A549 (cell line): ENCODE results near the gene TMEM131. TPM values are rescaled to one million over a fixed set of nuclear protein-coding genes. Genes with fewer than 3 reads are reported as not detected.

Source experiments
- ATAC-seq, 2 experiments: fragments of 200-7000 bp in 1 of 2; fragments of >200 bp in 1 of 2; cut with Nextera tagmentation in 1 of 2; cut with Tn5 transposase in 1 of 2; 3 replicates each; pipeline versions ENCODE4 v1.8.0 to v1.9.1; 2018 to 2020; ENCODE audit warnings: mild to moderate bottlenecking in 1 of 2, moderate library complexity in 1 of 2
- CTCF ChIA-PET: fragments of 300-600 bp; sonication (Branson Sonifier 250); formaldehyde crosslinking; extraction: SDS; loops from one replicate; lab custom pipeline; 2021; ENCODE audit warnings: antibody characterized with exemption, inconsistent platforms; lab: Yijun Ruan, JAX
- POLR2A ChIA-PET: fragments of 350-600 bp; formaldehyde crosslinking; extraction: SDS; loops from one replicate; lab custom pipeline; 2021; ENCODE audit warnings: antibody characterized with exemption, inconsistent platforms; lab: Yijun Ruan, JAX
- DNase-seq, 2 experiments: peaks; one replicate each; pipeline versions ENCODE4 v3.0.0 to v3.0.0-alpha.2; 2011 to 2016; ENCODE audit warnings: low read depth in 1 of 2, low spot score in 1 of 2
- FAIRE-seq: peaks from 2 replicates; lab custom pipeline; 2011; peaks lifted over from hg19 to GRCh38; lab: Jason Lieb, UNC
- H3K27ac ChIP-seq, 2 experiments: fragments of >200 bp; sonication (Bioruptor Twin); formaldehyde crosslinking; 3 replicates each; pipeline ENCODE4 v1.5.1; 2016 to 2017
- H3K4me1 ChIP-seq: fragments of >200 bp; sonication (Bioruptor Twin); formaldehyde crosslinking; 3 replicates; pipeline ENCODE4 v1.6.1; 2016
- H3K4me2 ChIP-seq: fragments of >200 bp; sonication (Bioruptor Twin); formaldehyde crosslinking; 3 replicates; pipeline ENCODE4 v1.6.1; 2016
- H3K4me3 ChIP-seq: fragments of >200 bp; sonication (Bioruptor Twin); formaldehyde crosslinking; 3 replicates; pipeline ENCODE4 v1.5.1; 2016
- H3K9me3 ChIP-seq: fragments of >200 bp; sonication (Bioruptor Twin); formaldehyde crosslinking; 3 replicates; pipeline ENCODE4 v1.6.1; 2016
- CBX8 ChIP-seq: fragments of 200-600 bp; sonication (generic); IDR thresholded peaks from 2 replicates; pipeline ENCODE4 v1.6.1; 2016
- E2F6 ChIP-seq: IDR thresholded peaks from 2 replicates; pipeline ENCODE4 v1.6.1; 2012; ENCODE audit warnings: low read depth, borderline replicate concordance
- EHMT2 ChIP-seq: fragments of 200-600 bp; sonication (generic); IDR thresholded peaks from 2 replicates; pipeline ENCODE4 v1.6.1; 2016; ENCODE audit warnings: antibody characterized with exemption, low read depth, mild to moderate bottlenecking, moderate library complexity
- ELK1 ChIP-seq: fragments of 150-350 bp; IDR thresholded peaks from 2 replicates; pipeline ENCODE4 v1.6.1; 2014; ENCODE audit warnings: low read depth, mild to moderate bottlenecking, low read length
- FOSB ChIP-seq: fragments of 250-450 bp; sonication (Bioruptor Pico); IDR thresholded peaks from 2 replicates; pipeline ENCODE4 v1.5.0; 2020; ENCODE audit warnings: mild to moderate bottlenecking, moderate library complexity
- FOSL2 ChIP-seq, 2 experiments: fragments of 450-650 bp in 1 of 2; fragments of >200 bp in 1 of 2; sonication (Bioruptor Twin) in 1 of 2; formaldehyde crosslinking; IDR thresholded peaks; 2 replicates each; pipeline versions ENCODE4 v1.5.0 to v1.6.1; 2016 to 2020; ENCODE audit warnings: mild to moderate bottlenecking in 1 of 2, moderate library complexity in 1 of 2
- HOXB13 ChIP-seq: fragments of 250-450 bp; sonication (Bioruptor Pico); IDR thresholded peaks from 2 replicates; pipeline ENCODE4 v1.5.0; 2020; ENCODE audit warnings: low read depth, mild to moderate bottlenecking, moderate library complexity
- JUN ChIP-seq, 2 experiments: fragments of >200 bp; sonication (Bioruptor Twin); formaldehyde crosslinking; IDR thresholded peaks; 2 replicates in 1 of 2; 3 replicates in 1 of 2; pipeline ENCODE4 v1.6.1; 2016 to 2017
- MAFK ChIP-seq: fragments of 450-650 bp; IDR thresholded peaks from 2 replicates; pipeline ENCODE4 v1.6.1; 2014; ENCODE audit not compliant: partially characterized antibody
- MAX ChIP-seq: IDR thresholded peaks from 2 replicates; pipeline ENCODE4 v1.6.1; 2012
- MAZ ChIP-seq: fragments of 150-350 bp; IDR thresholded peaks from 2 replicates; pipeline ENCODE4 v1.6.1; 2014; ENCODE audit warnings: antibody characterized with exemption, low read depth, low read length, borderline replicate concordance
- MYC ChIP-seq: IDR thresholded peaks from 2 replicates; pipeline ENCODE4 v1.6.1; 2012; ENCODE audit warnings: mild to moderate bottlenecking, inconsistent platforms, low read length, improper control_type of control experiment, borderline replicate concordance
- NPAS2 ChIP-seq: fragments of 250-450 bp; sonication (Bioruptor Pico); IDR thresholded peaks from 2 replicates; pipeline ENCODE4 v1.8.0; 2022; ENCODE audit warnings: mild to moderate bottlenecking, moderate library complexity, borderline replicate concordance
- PHF8 ChIP-seq: fragments of 200-600 bp; sonication (generic); IDR thresholded peaks from 2 replicates; pipeline ENCODE4 v1.6.1; 2016; ENCODE audit warnings: low read depth, mild to moderate bottlenecking, antibody characterized with exemption, moderate library complexity, borderline replicate concordance
- SREBF2 ChIP-seq: fragments of 450-650 bp; IDR thresholded peaks from 2 replicates; pipeline ENCODE4 v1.6.1; 2014; ENCODE audit warnings: mild to moderate bottlenecking, moderate library complexity
- ZC3H11A ChIP-seq: fragments of 450-650 bp; IDR thresholded peaks from 2 replicates; pipeline ENCODE4 v1.6.1; 2014; ENCODE audit warnings: antibody characterized with exemption, mild to moderate bottlenecking
- WGBS: methylation state at CpG from one replicate; pipeline ENCODE4 v1.1.6; 2017; ENCODE audit errors: missing lambda C conversion rate; 5-methylcytosine and 5-hydroxymethylcytosine counted together
- polyA plus RNA-seq, 4 experiments: library from polyadenylated mRNA; depleted of rRNA in 3 of 4; stranded (reverse); fragments of >200 nt; fragmentation: RNase III in 1 of 4; extraction: RNeasy Plus Mini Kit Qiagen cat#74134 plus additional on column Dnase treatment in 1 of 4; gene quantifications; 2 replicates in 3 of 4; 3 replicates in 1 of 4; pipeline ENCODE4 v1.2.3, GENCODE V29; 2011 to 2017
- TF ChIP-seq, protein P1 (sequence below): fragments of 250-450 bp; sonication (Bioruptor Pico); IDR thresholded peaks from 2 replicates; pipeline ENCODE4 v1.5.0; 2020; ENCODE audit warnings: low read depth, mild to moderate bottlenecking, moderate library complexity
- TF ChIP-seq, protein P2 (sequence below): fragments of >200 bp; sonication (Bioruptor Twin); formaldehyde crosslinking; IDR thresholded peaks from 3 replicates; pipeline ENCODE4 v1.6.1; 2016
- TF ChIP-seq, protein P3 (sequence below): fragments of 450-650 bp; IDR thresholded peaks from 2 replicates; pipeline ENCODE4 v1.6.1; 2014; ENCODE audit warnings: antibody characterized with exemption

Gene TMEM131
- polyA plus RNA-seq, 2 of the 4 experiments (the other 2 are of a cell fraction): 14.5 to 21.8 TPM

- DNase-seq (no peak), ATAC-seq (no peak), FAIRE-seq (no peak)
- WGBS: 74% methylated on average over 3 of the region's 3 CpGs
- H3K4me3 ChIP-seq: no peak overlapping the region
- ChIA-PET POLR2A (no interaction called here), CTCF (no interaction called here)
- TF ChIP-seq PHF8 (no peak), HOXB13 (CRISPR knock-in tag) (no peak), E2F6 (no peak), MYC (no peak), NPAS2 (no peak)
- TF ChIP-seq, protein P1, sequence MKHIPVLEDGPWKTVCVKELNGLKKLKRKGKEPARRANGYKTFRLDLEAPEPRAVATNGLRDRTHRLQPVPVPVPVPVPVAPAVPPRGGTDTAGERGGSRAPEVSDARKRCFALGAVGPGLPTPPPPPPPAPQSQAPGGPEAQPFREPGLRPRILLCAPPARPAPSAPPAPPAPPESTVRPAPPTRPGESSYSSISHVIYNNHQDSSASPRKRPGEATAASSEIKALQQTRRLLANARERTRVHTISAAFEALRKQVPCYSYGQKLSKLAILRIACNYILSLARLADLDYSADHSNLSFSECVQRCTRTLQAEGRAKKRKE (CRISPR knock-in tag): no peak
- TF ChIP-seq, protein P2, sequence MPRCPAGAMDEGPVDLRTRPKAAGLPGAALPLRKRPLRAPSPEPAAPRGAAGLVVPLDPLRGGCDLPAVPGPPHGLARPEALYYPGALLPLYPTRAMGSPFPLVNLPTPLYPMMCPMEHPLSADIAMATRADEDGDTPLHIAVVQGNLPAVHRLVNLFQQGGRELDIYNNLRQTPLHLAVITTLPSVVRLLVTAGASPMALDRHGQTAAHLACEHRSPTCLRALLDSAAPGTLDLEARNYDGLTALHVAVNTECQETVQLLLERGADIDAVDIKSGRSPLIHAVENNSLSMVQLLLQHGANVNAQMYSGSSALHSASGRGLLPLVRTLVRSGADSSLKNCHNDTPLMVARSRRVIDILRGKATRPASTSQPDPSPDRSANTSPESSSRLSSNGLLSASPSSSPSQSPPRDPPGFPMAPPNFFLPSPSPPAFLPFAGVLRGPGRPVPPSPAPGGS: no peak
- TF ChIP-seq, protein P3, sequence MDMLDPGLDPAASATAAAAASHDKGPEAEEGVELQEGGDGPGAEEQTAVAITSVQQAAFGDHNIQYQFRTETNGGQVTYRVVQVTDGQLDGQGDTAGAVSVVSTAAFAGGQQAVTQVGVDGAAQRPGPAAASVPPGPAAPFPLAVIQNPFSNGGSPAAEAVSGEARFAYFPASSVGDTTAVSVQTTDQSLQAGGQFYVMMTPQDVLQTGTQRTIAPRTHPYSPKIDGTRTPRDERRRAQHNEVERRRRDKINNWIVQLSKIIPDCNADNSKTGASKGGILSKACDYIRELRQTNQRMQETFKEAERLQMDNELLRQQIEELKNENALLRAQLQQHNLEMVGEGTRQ: no peak
- no peak overlapping the region for H3K4me2 ChIP-seq
- no peaks in the 10 kb centered on the region for H3K9me3 ChIP-seq
- peaks cover 4% of the 10 kb centered on the region; the same call in 1 of the 3 replicates for H3K4me1 ChIP-seq
- no peak overlapping the region for H3K27ac ChIP-seq
These were observed 3.8 kb upstream of the TMEM131 start for GRCh38 chr2:97999536-97999935.

GRCh38 chr2:97998431-97999005 lies 2.8 kb upstream of the TMEM131 start:
- H3K4me2 ChIP-seq: no peak overlapping the region
- TF ChIP-seq EHMT2 (no peak), FOSB (CRISPR knock-in tag) (no peak), ZC3H11A (no peak), MAFK (no peak), JUN (IDR thresholded peaks at IDR 0.05) (no peak), MAZ (no peak), ELK1 (no peak), CBX8 (no peak), FOSL2 (IDR thresholded peaks at IDR 0.05) (no peak), FOSL2 (CRISPR knock-in tag; IDR thresholded peaks at IDR 0.05) (no peak), MAX (no peak), SREBF2 (no peak)
- TF ChIP-seq, all 56 proteins: peak for 0
- no peak for ATAC-seq
- H3K4me3 ChIP-seq: no peak overlapping the region
- CTCF ChIA-PET: interaction anchor here (0.7 to 1.0 kb wide), 2 partner anchors 16 to 258 kb away, joined by 3 read pairs; no protein-coding TSS in a partner anchor
- no peak for FAIRE-seq
- peaks cover 13% of the 10 kb centered on the region; the same call in 2 of the 3 replicates for H3K4me1 ChIP-seq
- H3K9me3 ChIP-seq: no peaks in the 10 kb centered on the region
- 79% methylated on average over 1 of the region's 1 CpG for WGBS
- POLR2A ChIA-PET: no interaction called here
- H3K27ac ChIP-seq: no peak overlapping the region
- DNase-seq: no peak
